ENCODE measurements around the gene SRC.

DNA sequence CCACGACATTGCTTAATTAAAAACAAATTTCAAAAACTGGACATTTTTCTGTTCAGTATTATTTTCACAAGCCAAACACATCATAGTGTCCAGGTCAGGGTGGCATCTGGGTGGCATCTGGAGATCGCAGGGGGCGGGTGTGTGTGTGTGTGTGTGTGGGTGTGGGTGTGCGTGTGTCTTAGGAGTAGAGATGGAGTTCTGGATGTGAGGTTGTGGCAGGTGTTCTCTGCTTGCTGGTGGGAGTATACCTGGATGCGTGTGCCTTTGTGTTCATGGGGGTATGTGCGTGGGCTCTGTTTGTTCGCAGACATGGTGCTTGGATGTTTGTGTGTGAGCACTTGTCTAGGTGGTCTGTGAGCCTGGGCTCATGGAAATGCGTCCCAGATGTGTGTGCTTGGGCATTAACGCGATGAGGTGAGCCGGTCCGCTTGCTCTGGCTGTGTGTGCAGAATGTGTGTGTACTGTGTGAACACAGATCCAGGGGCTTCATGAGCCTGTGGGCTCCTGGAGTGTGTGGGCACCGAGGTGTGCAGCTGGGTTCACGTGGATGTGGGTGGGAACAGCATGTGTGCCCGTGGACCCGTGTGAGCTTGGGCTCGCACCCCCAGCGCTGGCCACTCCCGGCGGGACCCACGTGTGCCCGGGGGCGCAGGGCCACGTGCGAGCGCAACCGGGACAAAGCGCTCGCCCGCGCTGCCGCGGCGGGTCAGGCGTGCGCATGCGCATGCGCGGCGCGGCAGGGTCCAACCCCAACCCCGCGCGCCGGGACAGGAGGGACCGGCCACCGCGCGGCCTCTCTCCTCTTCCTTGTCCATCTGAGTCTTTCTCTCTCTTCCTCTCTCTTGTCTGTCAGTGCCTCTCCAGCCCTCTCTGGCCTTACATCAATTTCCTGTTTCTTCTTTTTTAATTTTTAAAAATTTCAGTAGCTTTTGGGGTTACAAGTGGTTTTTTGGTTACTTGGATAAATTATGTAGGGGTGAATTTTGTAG lies 60.4 kb downstream of the SRC start:
- TF ChIP-seq, protein P1, sequence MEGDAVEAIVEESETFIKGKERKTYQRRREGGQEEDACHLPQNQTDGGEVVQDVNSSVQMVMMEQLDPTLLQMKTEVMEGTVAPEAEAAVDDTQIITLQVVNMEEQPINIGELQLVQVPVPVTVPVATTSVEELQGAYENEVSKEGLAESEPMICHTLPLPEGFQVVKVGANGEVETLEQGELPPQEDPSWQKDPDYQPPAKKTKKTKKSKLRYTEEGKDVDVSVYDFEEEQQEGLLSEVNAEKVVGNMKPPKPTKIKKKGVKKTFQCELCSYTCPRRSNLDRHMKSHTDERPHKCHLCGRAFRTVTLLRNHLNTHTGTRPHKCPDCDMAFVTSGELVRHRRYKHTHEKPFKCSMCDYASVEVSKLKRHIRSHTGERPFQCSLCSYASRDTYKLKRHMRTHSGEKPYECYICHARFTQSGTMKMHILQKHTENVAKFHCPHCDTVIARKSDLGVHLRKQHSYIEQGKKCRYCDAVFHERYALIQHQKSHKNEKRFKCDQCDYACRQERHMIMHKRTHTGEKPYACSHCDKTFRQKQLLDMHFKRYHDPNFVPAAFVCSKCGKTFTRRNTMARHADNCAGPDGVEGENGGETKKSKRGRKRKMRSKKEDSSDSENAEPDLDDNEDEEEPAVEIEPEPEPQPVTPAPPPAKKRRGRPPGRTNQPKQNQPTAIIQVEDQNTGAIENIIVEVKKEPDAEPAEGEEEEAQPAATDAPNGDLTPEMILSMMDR (IDR thresholded peaks at IDR 0.05) = no peak
- no peak for TF ChIP-seq POLR2AphosphoS5 (IDR thresholded peaks at IDR 0.05)

Data from prostate gland (tissue), 2 donors.